Brain microvascular endothelial cell (primary cell): ENCODE data around the gene PAOX.
"Not testable (repeated sequence)": the region's sequence is repeated elsewhere in the genome, so short reads cannot be mapped to it uniquely, and the experiment has no call there.

Source experiments
- DNase-seq: peaks from one replicate; pipeline ENCODE4 v3.0.0-alpha.2; 2020
- H3K27ac ChIP-seq: fragments of 250-450 bp; sonication (Bioruptor Pico); 2 replicates; pipeline ENCODE4 v1.5.1; 2020; ENCODE audit warnings: mild to moderate bottlenecking, moderate library complexity
- H3K27me3 ChIP-seq: fragments of 250-450 bp; sonication (Bioruptor Pico); replicated peaks from 2 replicates; pipeline ENCODE4 v1.5.1; 2020; ENCODE audit warnings: mild to moderate bottlenecking
- H3K36me3 ChIP-seq: fragments of 250-450 bp; sonication (Bioruptor Pico); replicated peaks from 2 replicates; pipeline ENCODE4 v1.5.1; 2020; ENCODE audit warnings: mild to moderate bottlenecking
- H3K4me3 ChIP-seq: 2 replicates; pipeline ENCODE4 v1.5.1; 2011; ENCODE audit warnings: low read depth, mild to moderate bottlenecking, control low read depth, low read length, moderate library complexity
- CTCF ChIP-seq: IDR thresholded peaks from 2 replicates; pipeline ENCODE4 v1.5.1; 2011; ENCODE audit warnings: low read depth, mild to moderate bottlenecking, moderate library complexity, low read length, control low read depth, inconsistent platforms; ENCODE audit errors: missing control alignments
- in situ Hi-C: cut with HindIII; loops from 2 replicates; pipeline ENCODE4 v1.10.0; 2017; ENCODE audit warnings: low sequenced_read_pairs, low pct_ligation_motif_present

The PAOX gene

GRCh38 chr10:133365461-133366129, 13.5 kb upstream of the PAOX start:
- Histone ChIP-seq H3K27me3 (no peaks in the 10 kb centered on the region), H3K27ac (no peak overlapping the region), H3K36me3 (peaks cover 60% of the 10 kb centered on the region), H3K4me3 (no peak overlapping the region)
- no peak for TF ChIP-seq CTCF
- no peak for DNase-seq
- in situ Hi-C loops, result no loop called here

- H3K36me3 ChIP-seq, result peaks cover 60% of the 10 kb centered on the region
- DNase-seq, result no peak
- H3K4me3 ChIP-seq, result no peak overlapping the region
- H3K27ac ChIP-seq, result no peak overlapping the region
- no peaks in the 10 kb centered on the region for H3K27me3 ChIP-seq
- in situ Hi-C loops, result no loop called here
- TF ChIP-seq CTCF, result no peak
Observed at GRCh38 chr10:133366130-133366478, 13.0 kb upstream of the PAOX start.

- Histone ChIP-seq H3K27me3 (no peaks in the 10 kb centered on the region), H3K36me3 (peaks cover 60% of the 10 kb centered on the region), H3K27ac (no peak overlapping the region), H3K4me3 (no peak overlapping the region)
- DNase-seq, result no peak
- no peak for TF ChIP-seq CTCF
- in situ Hi-C loops, result no loop called here
Observed at GRCh38 chr10:133366751-133367150, 12.3 kb upstream of the PAOX start.

DNA sequence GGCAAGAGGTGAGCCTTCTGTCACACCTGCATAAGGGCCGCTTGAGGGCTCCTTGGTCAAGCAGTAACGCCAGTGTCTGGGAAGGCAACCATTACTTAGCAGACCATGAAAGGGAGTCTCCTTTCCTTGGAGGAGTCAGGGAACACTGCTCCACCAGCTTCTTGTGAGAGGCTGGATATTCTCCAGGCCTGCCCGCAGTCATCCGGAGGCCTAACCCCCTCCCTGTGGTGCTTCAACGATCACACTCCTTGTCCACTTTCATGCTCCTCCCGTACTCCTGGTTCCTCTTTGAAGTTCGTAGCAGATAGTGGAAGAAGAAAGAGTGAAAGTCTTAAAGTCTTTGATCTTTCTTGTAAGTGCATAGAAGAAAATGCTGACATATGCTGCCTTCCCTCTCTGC, 11.6 kb upstream of the PAOX start:
- DNase-seq, H3K27me3 ChIP-seq, in situ Hi-C loops, H3K4me3 ChIP-seq, H3K27ac ChIP-seq: not testable (repeated sequence)
- peaks cover 55% of the 10 kb centered on the region for H3K36me3 ChIP-seq

DNA sequence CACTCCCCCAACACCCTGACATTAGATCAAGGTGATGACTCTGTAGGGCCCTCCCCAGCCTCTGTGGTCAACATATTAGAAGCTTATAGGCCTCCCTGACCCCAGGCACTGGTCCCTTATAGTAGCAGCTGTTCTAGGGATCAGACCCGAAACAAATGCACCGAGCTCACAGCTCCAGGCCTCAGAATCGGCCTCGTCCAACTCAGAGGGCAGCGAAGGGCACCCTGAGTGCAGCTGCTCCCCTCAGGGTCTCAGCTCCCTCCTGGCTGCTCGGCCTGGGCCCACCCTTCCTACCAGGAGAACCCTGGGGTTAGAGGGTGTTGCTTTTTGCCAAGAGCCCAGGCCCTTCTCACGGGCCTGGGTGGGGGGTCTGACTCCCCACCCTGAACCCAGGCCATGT, 10.9 kb upstream of the PAOX start:
- H3K27me3 ChIP-seq, result no peaks in the 10 kb centered on the region
- H3K36me3 ChIP-seq, result peaks cover 49% of the 10 kb centered on the region
- in situ Hi-C loops, result no loop called here
- no peak overlapping the region for H3K4me3 ChIP-seq
- DNase-seq, result no peak
- no peak overlapping the region for H3K27ac ChIP-seq
- no peak for TF ChIP-seq CTCF

- Histone ChIP-seq H3K27ac (no peak overlapping the region), H3K36me3 (peaks cover 32% of the 10 kb centered on the region), H3K27me3 (no peaks in the 10 kb centered on the region), H3K4me3 (no peak overlapping the region)
- in situ Hi-C loops, result no loop called here
- TF ChIP-seq CTCF, result no peak
- no peak for DNase-seq
Observed at GRCh38 chr10:133370030-133370786, 8.9 kb upstream of the PAOX start.
